Neuronal stem cell (in vitro differentiated cells): ENCODE results near the gene DIP2C.

Experiments
- DNase-seq: peaks from one replicate; pipeline ENCODE4 v3.0.0-alpha.2; 2013; ENCODE audit warnings: low spot score
- H2AFZ ChIP-seq: one replicate; pipeline ENCODE4 v1.6.1; 2013; ENCODE audit warnings: mild to moderate bottlenecking, low read length, inconsistent platforms
- H2AK5ac ChIP-seq: 2 replicates; pipeline ENCODE4 v1.6.1; 2013; ENCODE audit warnings: low read depth, mild to moderate bottlenecking, inconsistent platforms, low read length, moderate library complexity, mixed read lengths
- H2BK120ac ChIP-seq: 2 replicates; pipeline ENCODE4 v1.6.1; 2013; ENCODE audit warnings: low read depth, mild to moderate bottlenecking, inconsistent platforms, low read length, moderate library complexity, mixed read lengths
- H2BK12ac ChIP-seq: one replicate; pipeline ENCODE4 v1.6.1; 2013; ENCODE audit warnings: low read length, inconsistent platforms
- H2BK15ac ChIP-seq: 2 replicates; pipeline ENCODE4 v1.6.1; 2013; ENCODE audit warnings: mild to moderate bottlenecking, low read length, inconsistent platforms, mixed read lengths
- H2BK5ac ChIP-seq: one replicate; pipeline ENCODE4 v1.6.1; 2013; ENCODE audit warnings: inconsistent platforms, mild to moderate bottlenecking, low read length, moderate library complexity
- H3K14ac ChIP-seq: one replicate; pipeline ENCODE4 v1.6.1; 2013; ENCODE audit warnings: low read length, inconsistent platforms
- H3K18ac ChIP-seq: 2 replicates; pipeline ENCODE4 v1.6.1; 2013; ENCODE audit warnings: low read length, inconsistent platforms
- H3K23ac ChIP-seq: 2 replicates; pipeline ENCODE4 v1.6.1; 2013; ENCODE audit warnings: low read depth, mild to moderate bottlenecking, mixed read lengths, low read length, inconsistent platforms; ENCODE audit not compliant: poor library complexity
- H3K27ac ChIP-seq: replicated peaks from 3 replicates; pipeline ENCODE4 v1.5.1; 2013; ENCODE audit warnings: low read length, inconsistent platforms
- H3K27me3 ChIP-seq, 3 experiments: 2 replicates each; pipeline ENCODE4 v1.6.1; 2013; ENCODE audit warnings: low read length in 3 of 3, mild to moderate bottlenecking in 2 of 3, inconsistent platforms in 1 of 3, low read depth in 1 of 3, mixed read lengths in 1 of 3, moderate library complexity in 1 of 3; ENCODE audit not compliant: control insufficient read depth in 3 of 3, insufficient read depth in 3 of 3
- H3K36me3 ChIP-seq, 2 donors: replicated peaks in 1 of 2; 2 replicates each; pipeline ENCODE4 v1.6.1; 2013; ENCODE audit warnings: low read length in 2 of 2; ENCODE audit not compliant: control insufficient read depth in 2 of 2, insufficient read depth in 2 of 2
- H3K4ac ChIP-seq: 2 replicates; pipeline ENCODE4 v1.6.1; 2013; ENCODE audit warnings: inconsistent platforms, mild to moderate bottlenecking, low read length, moderate library complexity
- H3K4me1 ChIP-seq, 2 donors: 1 replicate in 1 of 2; 2 replicates in 1 of 2; pipeline ENCODE4 v1.6.1; 2013; ENCODE audit warnings: low read length in 2 of 2, low read depth in 1 of 2; ENCODE audit not compliant: control insufficient read depth in 2 of 2, insufficient read depth in 1 of 2
- H3K4me2 ChIP-seq: one replicate; pipeline ENCODE4 v1.6.1; 2013; ENCODE audit warnings: mild to moderate bottlenecking, low read length, inconsistent platforms; ENCODE audit not compliant: insufficient read depth, poor library complexity, severe bottlenecking
- H3K4me3 ChIP-seq, 2 donors: 2 replicates each; pipeline ENCODE4 v1.5.1; 2013; ENCODE audit warnings: low read length in 2 of 2, mild to moderate bottlenecking in 2 of 2, inconsistent platforms in 1 of 2, moderate library complexity in 1 of 2
- H3K79me1 ChIP-seq: one replicate; pipeline ENCODE4 v1.6.1; 2013; ENCODE audit warnings: low read depth, mild to moderate bottlenecking, inconsistent platforms, low read length, moderate library complexity
- H3K9ac ChIP-seq: one replicate; pipeline ENCODE4 v1.6.1; 2013; ENCODE audit warnings: mild to moderate bottlenecking, low read depth, low read length, inconsistent platforms; ENCODE audit not compliant: poor library complexity
- H3K9me3 ChIP-seq, 2 donors: replicated peaks in 1 of 2; 2 replicates each; pipeline versions ENCODE3 to v1.6.1; 2013; ENCODE audit warnings: low read length in 2 of 2, mild to moderate bottlenecking in 2 of 2, inconsistent platforms in 1 of 2, low read depth in 1 of 2, mixed read lengths in 1 of 2, moderate library complexity in 1 of 2; ENCODE audit not compliant: control insufficient read depth in 2 of 2, insufficient read depth in 1 of 2
- H4K8ac ChIP-seq: one replicate; pipeline ENCODE4 v1.6.1; 2013; ENCODE audit warnings: low read depth, mild to moderate bottlenecking, inconsistent platforms, low read length, moderate library complexity
- H4K91ac ChIP-seq: one replicate; pipeline ENCODE4 v1.6.1; 2013; ENCODE audit warnings: low read length, low read depth, mild to moderate bottlenecking, inconsistent platforms; ENCODE audit not compliant: poor library complexity
- WGBS, 2 donors: extraction: QIAGEN DNeasy Blood & Tissue Kit; methylation state at CpG; one replicate each; pipeline ENCODE4 v1.1.7; 2013; ENCODE audit warnings: missing lambda C conversion rate in 2 of 2, mixed read lengths in 1 of 2; ENCODE audit not compliant: insufficient read length in 2 of 2, insufficient replicate concordance in 1 of 2; ENCODE audit errors: extremely low coverage in 2 of 2; 5-methylcytosine and 5-hydroxymethylcytosine counted together

Gene DIP2C

DNA sequence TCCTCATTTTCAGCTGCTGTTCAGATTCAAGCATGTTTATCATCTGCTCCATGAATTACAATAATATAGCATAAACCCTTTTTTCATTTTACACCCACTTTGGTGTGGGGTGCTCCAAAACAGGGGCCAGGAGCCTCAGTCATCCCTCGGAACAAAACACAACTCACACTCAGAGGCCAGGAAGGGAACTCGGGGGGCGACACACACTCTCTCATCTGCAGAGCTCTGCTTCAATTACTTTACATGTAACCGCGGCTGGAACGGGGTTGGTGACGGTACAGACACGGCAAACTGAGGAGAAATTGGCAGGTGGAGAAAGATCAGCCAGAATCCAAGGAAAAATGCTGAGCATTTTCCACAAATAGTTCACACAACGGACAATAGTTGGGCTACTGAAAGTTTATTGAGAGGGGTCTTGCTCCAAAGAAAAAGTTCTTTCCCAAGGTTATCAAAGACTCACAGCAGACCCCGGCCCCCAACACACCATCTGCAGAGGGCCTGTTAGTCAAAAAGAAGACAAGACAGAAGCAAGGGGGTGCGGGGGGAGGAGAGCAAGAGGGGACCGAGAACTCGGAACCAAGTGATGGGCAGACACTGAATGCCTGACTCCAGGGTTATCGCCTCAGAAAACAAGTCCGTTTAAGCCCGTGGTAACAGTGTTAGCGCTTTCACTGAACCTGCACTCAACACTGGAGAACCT lies 20.5 kb downstream of the DIP2C start:
- DNase-seq = no peak
- H2BK5ac ChIP-seq = no peak overlapping the region
- H3K9me3 ChIP-seq = peaks cover 3 to 6% of the 10 kb centered on the region in 2 donors
- H3K4me2 ChIP-seq = no peak overlapping the region
- no peak overlapping the region for H3K18ac ChIP-seq
- H3K27ac ChIP-seq = no peak overlapping the region
- H3K36me3 ChIP-seq = peaks cover 0 to 2% of the 10 kb centered on the region in 2 donors
- H4K91ac ChIP-seq = no peak overlapping the region
- no peak overlapping the region for H3K23ac ChIP-seq
- no peak overlapping the region for H2BK12ac ChIP-seq
- no peak overlapping the region for H3K9ac ChIP-seq
- no peak overlapping the region for H4K8ac ChIP-seq
- no peak overlapping the region for H2AK5ac ChIP-seq
- no peak overlapping the region for H3K4ac ChIP-seq
- no peak overlapping the region for H3K4me3 ChIP-seq
- no peak overlapping the region for H2BK120ac ChIP-seq
- WGBS, 2 donors = no CpG with 5 or more reads among the region's 17 CpGs
- no peak overlapping the region for H3K14ac ChIP-seq
- H2BK15ac ChIP-seq = no peak overlapping the region
- peaks cover 4 to 10% of the 10 kb centered on the region in 2 donors for H3K4me1 ChIP-seq
- no peaks in the 10 kb centered on the region for H3K27me3 ChIP-seq
- no peak overlapping the region for H2AFZ ChIP-seq
- H3K79me1 ChIP-seq = peaks cover 27% of the 10 kb centered on the region

DNA sequence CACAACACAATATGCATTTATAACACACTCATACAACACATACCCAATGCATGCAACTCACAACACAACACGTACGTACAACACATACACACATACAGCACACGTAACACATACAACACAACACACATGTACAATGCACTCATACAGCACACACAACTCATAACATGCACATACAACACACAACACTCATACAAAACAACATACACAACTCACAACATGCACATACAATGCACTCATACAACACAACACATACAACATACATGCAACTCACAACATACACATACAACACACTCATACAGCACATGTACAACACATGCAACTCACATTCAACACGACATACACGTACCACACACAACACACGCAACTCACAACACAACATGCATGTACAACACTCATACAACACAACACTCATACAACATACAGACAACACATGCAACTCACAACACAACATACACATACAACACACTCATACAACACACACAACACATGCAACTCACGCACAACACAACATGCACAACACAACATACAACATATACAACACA lies 21.8 kb downstream of the DIP2C start:
- H2BK12ac ChIP-seq = no peak overlapping the region
- H2BK15ac ChIP-seq = no peak overlapping the region
- no peak overlapping the region for H2BK5ac ChIP-seq
- H3K4ac ChIP-seq = no peak overlapping the region
- no peak overlapping the region for H3K27ac ChIP-seq
- H3K36me3 ChIP-seq = peaks cover 0 to 2% of the 10 kb centered on the region in 2 donors
- no peak overlapping the region for H3K14ac ChIP-seq
- peak overlapping the region in 1 of 2 donors; percentile 58 for H3K4me3 ChIP-seq
- peaks cover 3 to 6% of the 10 kb centered on the region in 2 donors for H3K9me3 ChIP-seq
- H4K91ac ChIP-seq = no peak overlapping the region
- H4K8ac ChIP-seq = no peak overlapping the region
- peaks cover 23% of the 10 kb centered on the region for H3K79me1 ChIP-seq
- no peaks in the 10 kb centered on the region for H3K27me3 ChIP-seq
- H2AK5ac ChIP-seq = no peak overlapping the region
- H3K9ac ChIP-seq = no peak overlapping the region
- no peak overlapping the region for H3K18ac ChIP-seq
- H3K4me1 ChIP-seq = peaks cover 9 to 19% of the 10 kb centered on the region in 2 donors
- 100% methylated on average over 6 to 7 of the region's 7 CpGs for WGBS, 2 donors
- no peak overlapping the region for H3K23ac ChIP-seq
- DNase-seq = no peak
- no peak overlapping the region for H2BK120ac ChIP-seq
- H3K4me2 ChIP-seq = no peak overlapping the region
- no peak overlapping the region for H2AFZ ChIP-seq

DNA sequence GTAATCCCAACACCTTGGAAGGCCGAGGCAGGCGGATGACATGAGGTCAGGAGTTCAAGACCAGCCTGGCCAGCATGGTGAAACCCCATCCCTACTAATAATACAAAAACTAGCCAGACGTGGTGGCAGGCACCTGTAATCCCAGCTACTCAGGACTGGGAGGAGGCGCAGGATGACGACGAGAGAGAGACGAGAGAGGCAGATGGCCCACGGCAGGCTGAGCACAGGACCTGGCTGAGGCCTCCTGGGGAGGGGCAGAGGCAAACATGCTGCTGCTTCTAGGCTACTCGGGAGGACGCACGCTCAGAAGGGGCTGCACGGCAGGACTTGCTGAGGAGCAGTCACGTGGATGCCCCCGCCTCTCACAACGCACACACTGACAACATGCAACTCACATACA lies 22.4 kb downstream of the DIP2C start:
- H3K79me1 ChIP-seq = peaks cover 20% of the 10 kb centered on the region
- no peak overlapping the region for H3K23ac ChIP-seq
- no peak overlapping the region for H3K4me2 ChIP-seq
- H2BK12ac ChIP-seq = no peak overlapping the region
- H3K27ac ChIP-seq = no peak overlapping the region
- no peak overlapping the region for H3K18ac ChIP-seq
- no peak overlapping the region for H2BK120ac ChIP-seq
- H2AK5ac ChIP-seq = no peak overlapping the region
- no CpG with 5 or more reads among the region's 15 CpGs for WGBS, 2 donors
- peaks cover 0 to 2% of the 10 kb centered on the region in 2 donors for H3K36me3 ChIP-seq
- no peak for DNase-seq
- no peak overlapping the region for H2BK5ac ChIP-seq
- no peak overlapping the region for H3K9ac ChIP-seq
- no peak overlapping the region for H2AFZ ChIP-seq
- peaks cover 10 to 21% of the 10 kb centered on the region in 2 donors for H3K4me1 ChIP-seq
- no peak overlapping the region for H4K8ac ChIP-seq
- H2BK15ac ChIP-seq = no peak overlapping the region
- no peak overlapping the region for H3K14ac ChIP-seq
- no peak overlapping the region for H4K91ac ChIP-seq
- H3K4ac ChIP-seq = no peak overlapping the region
- peaks cover 2 to 6% of the 10 kb centered on the region in 2 donors for H3K9me3 ChIP-seq
- no peaks in the 10 kb centered on the region for H3K27me3 ChIP-seq
- H3K4me3 ChIP-seq = no peak overlapping the region

DNA sequence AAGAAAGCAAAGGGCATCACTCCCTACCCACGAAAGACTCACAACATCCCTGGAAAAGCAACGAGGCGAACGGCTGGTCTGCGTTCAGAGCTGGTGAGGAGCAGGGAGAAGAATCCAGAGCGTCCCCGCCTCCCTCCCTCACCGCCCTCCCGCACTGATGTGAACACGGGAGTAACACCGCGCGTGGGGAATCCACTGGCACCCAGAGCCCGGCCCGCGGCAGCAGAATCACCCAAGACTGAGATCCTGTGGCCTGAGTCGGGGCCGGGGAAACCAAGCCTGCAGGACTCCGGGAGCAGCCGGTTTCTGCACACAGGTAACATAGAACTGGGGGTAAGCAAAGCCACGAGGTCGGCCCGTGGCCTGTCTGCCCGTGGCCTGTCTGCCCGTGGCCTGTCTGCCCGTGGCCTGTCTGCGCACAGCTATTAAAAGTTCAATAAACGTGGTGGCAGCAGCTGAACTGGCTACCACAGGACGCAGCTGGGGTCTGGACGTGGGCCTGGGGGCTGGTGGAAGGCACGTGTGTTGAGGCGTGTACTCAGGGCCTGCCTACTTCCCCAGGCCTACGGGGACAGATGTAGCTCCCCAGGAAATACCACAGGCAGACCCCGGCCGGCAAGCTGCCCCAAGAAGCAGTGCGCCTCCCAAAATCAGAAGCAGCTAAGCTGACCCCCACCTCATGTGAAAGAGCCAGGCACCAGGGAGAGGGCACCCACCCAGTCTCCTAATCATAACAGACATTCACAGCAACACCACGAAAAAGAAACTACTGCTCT lies 23.0 kb downstream of the DIP2C start:
- H2BK5ac ChIP-seq = no peak overlapping the region
- peaks cover 16% of the 10 kb centered on the region for H3K79me1 ChIP-seq
- no peak overlapping the region for H4K8ac ChIP-seq
- H3K36me3 ChIP-seq = peaks cover 0 to 2% of the 10 kb centered on the region in 2 donors
- H2BK12ac ChIP-seq = no peak overlapping the region
- no peak overlapping the region for H2AK5ac ChIP-seq
- no peak overlapping the region for H3K9ac ChIP-seq
- no peak overlapping the region for H4K91ac ChIP-seq
- H2BK15ac ChIP-seq = no peak overlapping the region
- DNase-seq = no peak
- no peak overlapping the region for H2BK120ac ChIP-seq
- peaks cover 17 to 26% of the 10 kb centered on the region in 2 donors for H3K4me1 ChIP-seq
- H3K27ac ChIP-seq = no peak overlapping the region
- H3K4me2 ChIP-seq = no peak overlapping the region
- no peak overlapping the region for H2AFZ ChIP-seq
- no peak overlapping the region for H3K23ac ChIP-seq
- WGBS, 2 donors = no CpG with 5 or more reads among the region's 37 CpGs
- H3K27me3 ChIP-seq = no peaks in the 10 kb centered on the region
- no peak overlapping the region for H3K14ac ChIP-seq
- no peak overlapping the region for H3K4me3 ChIP-seq
- H3K18ac ChIP-seq = no peak overlapping the region
- H3K9me3 ChIP-seq = peaks cover 0 to 6% of the 10 kb centered on the region in 2 donors
- no peak overlapping the region for H3K4ac ChIP-seq
